Stimulated activated CD4-positive, alpha-beta T cell treated with anti-CD3 and anti-CD28 coated beads, Interleukin-1b, Interleukin-23, amount 100 ng/mL, for 24 hours (primary cell): Measurements from ENCODE around the gene COMMD7.
A peak's percentile ranks its signal among the peaks of the same experiment; 100 is the strongest.

ENCODE experiments used
- DNase-seq, 4 experiments: peaks; one replicate each; pipeline ENCODE4 v3.0.0-alpha.2; 2020; ENCODE audit warnings: low read depth in 4 of 4, low spot score in 1 of 4

The COMMD7 gene

DNA sequence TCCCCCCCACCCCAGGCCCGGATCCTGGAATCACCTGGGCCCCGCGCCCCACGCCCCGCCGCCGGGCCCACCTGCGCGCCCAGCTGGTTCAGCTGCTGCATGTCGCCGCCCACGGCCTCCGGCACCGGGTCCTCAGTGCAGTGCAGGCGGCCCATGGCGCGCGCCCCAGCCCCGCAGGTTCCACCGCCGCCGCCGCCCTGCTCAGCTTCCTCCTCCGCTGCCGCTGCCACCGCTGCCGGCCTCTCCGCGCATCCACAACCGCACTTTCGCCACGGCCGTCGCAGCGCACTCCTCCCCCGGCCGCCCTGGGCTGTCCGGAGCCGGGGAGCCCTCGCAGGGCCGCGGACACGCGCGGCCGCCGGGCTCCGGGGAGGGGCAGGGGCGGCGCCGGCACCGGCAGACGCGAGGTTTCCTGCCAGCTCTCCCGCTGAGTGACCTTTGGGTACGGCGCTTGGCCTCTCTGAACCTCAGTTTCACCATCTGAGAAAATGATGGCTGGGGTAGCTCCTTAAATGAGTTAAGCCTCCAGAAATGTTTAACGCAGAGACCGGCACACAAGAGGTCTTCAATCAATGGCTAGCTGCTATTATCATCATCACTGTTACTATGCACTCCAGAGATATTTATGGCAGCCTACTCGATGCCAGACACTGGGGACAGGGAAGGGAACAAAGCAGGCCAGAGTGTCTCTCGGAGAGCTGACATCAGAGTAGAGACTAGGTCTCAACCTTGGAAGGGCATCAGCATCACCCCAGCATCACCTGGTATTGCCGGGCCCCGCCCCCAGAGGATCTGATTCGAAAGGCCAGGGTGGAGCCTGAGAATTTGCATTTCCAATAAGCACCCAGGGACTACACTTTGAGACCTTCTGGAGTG is at the start of gene COMMD7:
Gene COMMD7, minus strand, starts transcription at position 231 of the 876 bp plus-strand sequence. Its CDS starts 76 bp downstream, at position 155.
- DNase-seq, result peak in 3 of 4 experiments; percentile 26 to 68 (median 41)

DNA sequence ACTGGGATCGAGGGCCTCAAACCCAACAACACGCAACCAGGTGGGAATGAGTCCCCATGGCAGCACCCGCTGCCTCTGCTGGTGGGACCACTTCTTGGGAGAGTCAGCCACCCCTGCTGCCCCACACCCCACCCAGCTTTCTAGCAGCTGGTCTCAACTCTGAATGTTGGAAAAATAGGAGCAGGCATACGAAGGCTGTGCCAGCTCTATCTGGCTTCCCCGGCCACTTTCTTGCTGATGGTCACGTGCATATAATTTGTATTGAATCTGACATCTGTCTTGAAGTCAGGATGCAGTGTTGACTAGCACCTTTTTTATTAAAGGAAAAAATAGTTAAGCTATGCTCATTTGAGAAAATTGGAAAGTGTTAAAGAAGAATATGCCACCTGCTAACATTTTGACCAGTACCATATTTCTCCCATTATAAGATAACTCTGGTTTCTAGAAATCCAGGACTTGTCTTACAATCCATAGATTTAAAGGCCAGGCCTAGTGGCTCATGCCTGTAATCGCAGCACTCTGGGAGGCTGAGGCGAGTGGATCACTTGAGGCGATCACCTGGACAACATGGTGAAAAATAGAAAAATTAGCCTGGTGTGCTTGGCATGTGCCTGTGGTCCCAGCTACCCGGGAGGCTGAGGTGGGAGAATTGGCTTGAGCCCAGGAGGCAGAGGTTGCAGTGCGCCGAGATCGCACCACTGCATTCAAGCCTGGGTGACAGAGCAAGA is 49.6 kb upstream of the COMMD7 start:
- no peak for DNase-seq

DNA sequence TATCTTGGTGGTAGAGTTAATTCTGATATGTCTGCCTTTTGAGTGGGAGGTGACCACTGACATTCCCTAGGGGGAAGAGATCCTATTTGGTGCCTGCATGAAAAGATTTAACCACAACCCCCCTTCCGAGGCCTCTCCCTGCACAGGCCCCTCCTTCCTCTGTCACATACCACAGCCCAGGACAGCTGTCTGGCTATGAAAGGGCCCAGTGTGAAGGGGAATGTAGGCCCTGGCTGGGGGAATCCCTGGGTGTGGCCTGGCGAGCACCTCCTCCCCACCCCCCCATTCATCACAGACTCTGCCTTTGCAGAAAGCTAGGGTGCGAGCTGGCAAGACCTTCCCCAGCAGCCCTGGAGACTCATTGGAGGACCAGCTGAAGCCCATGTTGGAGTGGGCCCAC is 49.0 kb upstream of the COMMD7 start:
- DNase-seq, result peak in 2 of 4 experiments; percentile 13

DNA sequence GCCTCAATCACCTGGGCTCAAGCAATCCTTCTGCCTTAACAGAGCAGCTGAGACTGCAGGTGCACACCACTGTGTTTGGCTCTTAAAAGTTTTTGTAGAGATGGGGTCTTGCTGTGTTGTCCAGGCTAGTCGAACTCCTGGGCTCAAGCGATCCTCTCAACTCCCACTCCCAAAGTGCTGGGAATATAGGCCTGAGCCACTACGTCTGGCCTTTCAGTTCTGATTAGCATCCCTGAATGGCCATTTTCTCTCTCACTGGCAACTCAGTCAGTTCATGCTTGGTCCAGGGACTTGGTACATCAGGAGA is 47.4 kb upstream of the COMMD7 start:
- DNase-seq, result no peak

DNA sequence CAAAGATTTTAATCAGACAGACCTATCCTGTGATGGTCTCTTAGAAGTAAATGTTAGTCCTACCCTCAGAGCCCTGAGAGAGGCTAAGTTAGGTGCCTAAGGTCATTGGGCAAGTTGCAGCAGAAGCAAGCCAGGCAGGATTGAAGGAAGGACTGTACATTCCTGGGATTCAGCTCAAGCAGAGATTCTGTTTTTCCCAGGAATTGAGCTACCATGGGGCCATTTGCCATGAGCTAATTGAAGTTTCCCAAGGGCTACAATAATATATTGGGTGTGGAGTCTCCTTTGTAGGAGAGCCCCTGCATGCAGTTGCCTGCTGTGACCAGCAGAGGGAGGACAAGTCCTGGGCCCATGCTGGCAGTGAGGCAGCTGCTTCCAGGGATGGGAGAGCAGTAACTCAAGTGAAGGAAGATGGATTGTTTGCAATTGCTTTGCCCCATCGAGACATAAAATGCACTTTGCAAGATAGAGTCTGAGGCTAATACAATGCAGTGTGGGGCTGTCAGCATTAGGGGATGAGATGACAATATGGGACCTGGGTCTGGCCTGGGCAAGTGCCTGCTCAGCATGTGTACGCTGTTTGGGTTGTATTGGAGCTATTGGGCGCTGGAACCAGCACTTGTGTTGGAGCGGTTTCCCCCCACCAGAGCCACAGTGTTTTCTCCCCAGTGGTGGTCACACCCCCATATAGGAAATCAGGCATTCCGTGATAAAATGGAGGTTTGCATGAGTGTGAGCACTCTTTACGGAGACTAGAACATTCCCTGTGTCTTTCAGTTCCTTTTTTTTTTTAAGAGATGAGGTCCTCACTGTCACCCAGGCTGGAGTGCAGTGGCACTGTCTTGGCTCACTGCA is 46.9 kb upstream of the COMMD7 start:
- DNase-seq, result peak; percentile 45 to 62 (median 49)

DNA sequence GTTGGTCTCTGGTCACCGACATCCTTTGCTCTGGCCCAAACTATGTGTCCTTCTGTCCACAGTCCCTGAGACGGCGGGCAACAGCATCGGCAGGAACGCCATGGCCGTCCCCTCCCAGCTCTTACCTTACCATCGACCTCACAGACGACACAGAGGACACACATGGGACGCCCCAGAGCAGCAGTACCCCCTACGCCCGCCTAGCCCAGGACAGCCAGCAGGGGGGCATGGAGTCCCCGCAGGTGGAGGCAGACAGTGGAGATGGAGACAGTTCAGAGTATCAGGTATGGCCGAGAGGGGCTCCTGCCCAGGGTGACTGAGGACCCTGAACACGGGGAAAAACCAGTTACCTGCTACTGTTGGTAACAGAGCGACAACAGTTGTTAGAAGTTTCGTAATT is 43.9 kb upstream of the COMMD7 start:
- DNase-seq, result no peak

DNA sequence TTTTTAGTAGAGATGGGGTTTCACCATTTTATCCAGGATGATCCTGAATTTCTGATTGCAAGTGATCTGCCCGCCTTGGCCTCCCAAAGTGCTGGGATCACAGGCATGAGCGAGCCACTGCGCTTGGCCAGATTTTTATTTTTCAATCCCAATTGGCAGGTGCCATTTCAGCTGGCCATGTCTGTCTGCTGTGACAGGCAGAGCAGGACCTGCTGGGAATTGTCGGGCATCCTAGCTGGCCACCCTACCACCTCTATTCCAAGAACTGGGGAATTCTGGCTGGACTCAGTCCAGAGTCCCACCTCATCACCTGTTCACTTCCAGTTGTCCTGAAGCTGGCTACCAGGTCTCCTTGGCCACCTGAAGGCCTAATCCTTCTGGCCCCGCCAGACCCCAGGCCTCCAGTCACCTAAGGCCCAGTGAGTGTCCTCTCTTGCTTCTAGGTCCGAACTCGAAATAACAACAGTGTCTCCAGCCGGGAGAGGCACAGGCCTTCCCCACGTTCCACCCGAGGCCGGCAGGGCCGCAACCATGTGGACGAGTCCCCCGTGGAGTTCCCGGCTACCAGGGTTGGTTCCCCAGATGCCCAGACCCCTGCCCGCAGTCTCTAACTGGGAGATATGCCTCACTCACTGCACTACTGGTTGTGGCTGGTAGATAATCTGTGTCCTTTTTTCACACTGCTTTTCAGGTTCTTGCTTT is 42.9 kb upstream of the COMMD7 start:
- no peak for DNase-seq

DNA sequence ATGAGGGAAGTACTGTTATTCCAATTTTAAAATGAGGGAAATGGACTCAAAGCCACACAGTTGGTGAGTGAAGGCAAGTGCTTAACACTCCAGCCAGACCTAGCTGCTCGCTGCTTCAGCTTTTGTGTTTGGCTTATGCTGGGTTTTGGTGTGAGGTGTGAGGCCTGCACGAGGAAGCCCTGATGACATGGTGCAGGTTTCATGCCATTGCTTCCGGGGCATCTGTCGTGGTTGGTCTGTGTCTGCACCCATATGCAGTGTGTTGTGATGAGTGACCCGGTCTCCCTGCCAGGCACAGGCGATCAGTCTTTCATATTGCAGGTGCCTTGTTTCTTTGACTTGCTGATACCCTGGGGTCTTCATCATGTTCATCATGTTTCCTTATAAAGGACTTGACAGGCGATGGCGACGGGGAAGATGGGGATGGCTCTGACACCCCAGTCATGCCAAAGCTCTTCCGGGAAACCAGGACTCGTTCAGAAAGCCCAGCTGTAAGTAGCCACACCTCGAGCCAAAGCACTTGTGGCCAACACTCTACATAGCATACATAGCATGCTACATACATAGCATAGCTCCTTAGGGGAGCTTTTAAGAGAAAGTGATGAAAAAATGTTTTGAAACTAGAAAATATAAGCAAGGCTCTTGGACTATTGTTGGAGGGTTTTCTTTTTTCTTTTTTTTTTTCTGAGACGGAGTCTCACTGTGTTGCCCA is 41.3 kb upstream of the COMMD7 start:
- no peak for DNase-seq

DNA sequence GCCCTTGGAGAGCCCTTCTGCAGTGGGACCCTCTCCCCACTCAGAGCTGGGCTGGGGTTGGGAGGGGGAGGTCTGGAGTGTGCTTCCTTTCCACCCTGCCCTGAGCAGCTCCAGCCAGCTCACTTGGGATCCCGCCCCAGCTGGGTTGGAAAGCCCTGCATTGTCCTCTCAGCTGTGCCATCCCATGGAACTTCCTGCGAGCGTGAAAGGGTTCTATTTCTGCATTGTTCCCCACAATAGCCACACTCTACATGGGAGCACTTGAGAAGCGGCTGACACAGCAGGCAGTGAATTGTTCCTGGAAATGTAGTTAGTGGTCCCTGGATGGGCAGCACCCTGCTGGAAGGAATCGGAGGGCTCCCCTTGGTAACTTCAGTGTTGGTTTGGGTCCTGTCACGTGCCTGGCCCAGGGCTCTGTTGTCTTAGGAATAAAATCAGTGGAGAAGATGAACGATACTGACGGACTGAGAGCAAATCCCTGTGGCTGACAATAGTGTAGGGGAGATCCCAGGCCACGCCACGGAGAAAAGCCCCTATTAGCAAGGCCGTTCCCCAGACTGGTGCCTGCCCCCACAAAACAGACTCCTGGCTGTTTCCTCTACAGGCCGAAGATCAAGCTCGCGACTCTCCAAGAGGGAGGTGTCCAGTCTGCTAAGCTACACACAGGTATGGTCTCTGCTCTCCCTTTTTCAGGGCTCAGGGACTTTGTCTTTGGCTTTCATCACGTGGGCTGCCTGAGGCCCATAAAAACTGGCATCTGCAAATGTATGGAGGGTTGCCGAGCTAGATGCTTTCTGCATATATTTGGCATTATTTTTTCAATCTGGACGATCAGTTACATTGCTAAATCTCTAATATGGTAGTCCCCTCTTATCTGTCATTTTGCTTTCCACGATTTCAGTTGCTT is 37.7 kb upstream of the COMMD7 start:
- DNase-seq, result no peak

DNA sequence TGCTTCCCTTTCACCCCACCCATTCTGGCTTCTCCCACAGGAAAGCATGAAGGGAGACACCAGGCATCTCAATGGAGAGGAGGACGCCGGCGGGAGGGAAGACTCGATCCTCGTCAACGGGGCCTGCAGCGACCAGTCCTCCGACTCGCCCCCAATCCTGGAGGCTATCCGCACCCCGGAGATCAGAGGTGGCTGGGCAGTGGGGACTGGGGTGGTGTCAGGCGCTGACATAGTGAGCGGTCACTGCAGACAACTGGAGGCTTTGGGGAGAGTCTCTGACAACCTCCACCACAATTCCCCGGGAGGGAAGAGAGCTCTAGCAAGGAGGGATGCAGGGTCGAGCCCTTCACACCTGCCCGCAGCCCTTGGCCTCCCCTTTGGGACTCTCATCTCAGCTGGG is 37.0 kb upstream of the COMMD7 start:
- DNase-seq, result no peak

DNA sequence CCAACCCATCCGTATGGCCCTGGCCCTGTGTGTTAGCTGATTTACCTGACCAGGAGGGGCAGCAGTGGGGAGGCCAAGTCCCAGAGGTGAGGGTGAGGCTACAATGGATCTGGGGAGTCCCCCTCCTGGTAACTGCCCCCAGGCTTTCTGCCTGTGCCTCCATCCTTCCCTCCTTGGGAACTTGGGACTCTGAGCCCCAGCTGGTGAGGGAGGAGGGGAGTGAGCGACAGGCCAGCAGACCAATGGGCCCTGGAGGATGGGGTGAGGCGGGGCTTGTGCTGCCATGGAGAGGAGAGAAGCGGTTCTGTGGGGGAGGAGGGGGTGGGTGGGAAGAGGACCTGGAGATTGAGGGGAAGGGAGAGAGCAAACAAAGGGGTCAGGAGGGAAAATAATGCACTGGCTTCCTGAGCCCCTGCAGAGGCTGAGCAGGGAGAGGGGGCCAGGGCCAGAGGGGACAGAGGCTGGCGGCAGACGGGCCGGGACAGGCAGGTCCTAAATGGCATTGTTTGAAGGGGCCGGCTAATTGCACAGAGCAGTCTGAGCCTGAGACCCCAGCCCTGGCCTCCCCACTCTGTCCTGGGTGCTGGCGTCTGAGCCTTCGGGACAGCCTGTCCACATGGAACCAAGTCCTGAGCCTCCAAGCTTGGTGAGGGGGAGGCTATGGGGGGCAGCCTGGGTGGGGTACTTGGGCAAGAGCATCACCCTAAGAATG is 36.4 kb upstream of the COMMD7 start:
- no peak for DNase-seq

DNA sequence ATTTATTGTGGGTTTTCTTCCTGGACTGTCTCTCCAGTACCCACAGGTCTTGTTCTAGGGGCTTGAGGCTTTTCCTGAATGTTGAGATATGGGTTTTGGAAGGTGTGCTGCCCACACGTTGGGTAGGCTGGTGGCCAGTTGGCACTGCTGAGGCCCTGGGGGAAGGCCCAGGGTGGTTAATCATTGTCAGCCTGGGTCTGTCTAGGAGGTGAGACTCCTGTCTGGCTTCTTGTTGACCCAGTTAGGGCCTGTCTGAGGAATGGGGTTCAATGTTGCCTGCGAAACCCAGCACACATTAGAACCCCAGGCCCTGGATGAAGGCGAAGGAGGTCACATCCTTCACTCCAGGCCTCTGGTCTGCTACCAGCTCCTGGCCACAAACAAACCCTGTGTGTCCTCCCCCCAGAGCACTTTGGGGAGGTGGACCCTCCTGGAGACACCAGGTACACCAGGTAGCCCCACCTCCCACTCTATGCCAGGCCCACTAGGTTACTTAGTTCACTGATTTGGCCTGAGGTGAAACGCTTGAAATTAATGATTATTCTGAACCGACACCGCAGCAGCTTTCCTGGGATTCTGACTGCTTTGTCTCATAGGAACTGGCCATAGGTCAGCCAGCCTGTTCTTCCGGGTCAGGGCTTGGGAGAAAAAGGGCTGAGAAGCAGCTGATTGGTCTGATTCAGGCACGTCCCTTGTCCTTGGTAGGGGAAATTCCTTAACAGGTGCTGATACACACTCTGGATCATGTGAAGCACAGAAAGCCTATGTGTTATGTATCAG is 34.1 kb upstream of the COMMD7 start:
- DNase-seq, result no peak

DNA sequence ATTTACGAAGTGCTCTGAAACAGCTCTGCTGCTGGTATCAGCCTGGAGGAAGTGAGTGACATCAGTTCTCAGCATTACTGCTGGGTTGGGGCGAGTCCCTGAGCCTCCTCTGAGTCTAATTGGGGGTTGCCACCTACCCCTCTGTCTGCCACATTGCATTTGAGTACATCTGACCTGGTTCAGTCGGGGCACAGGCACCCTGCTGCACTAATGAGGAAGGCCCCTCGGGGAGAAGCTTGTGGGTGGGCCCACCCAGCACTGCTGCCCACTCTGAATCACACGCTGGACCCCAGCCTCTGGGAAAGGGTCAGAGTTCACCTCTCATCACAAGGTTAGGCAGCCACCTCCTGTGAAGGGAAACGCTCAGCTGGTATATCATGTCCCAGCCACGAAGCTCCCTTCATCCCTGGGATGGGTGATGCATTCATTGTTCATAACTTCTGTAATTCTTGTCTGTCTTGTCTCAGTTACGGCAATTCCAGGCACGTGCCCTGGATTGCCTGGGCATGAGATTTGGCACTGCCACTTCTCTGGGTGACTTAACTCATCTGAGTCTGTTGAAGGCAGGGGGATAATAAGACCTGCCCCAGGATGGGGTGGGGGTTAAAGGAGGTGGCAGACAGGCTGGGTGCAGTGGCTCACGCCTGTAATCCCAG is 32.2 kb upstream of the COMMD7 start:
- DNase-seq, result no peak

DNA sequence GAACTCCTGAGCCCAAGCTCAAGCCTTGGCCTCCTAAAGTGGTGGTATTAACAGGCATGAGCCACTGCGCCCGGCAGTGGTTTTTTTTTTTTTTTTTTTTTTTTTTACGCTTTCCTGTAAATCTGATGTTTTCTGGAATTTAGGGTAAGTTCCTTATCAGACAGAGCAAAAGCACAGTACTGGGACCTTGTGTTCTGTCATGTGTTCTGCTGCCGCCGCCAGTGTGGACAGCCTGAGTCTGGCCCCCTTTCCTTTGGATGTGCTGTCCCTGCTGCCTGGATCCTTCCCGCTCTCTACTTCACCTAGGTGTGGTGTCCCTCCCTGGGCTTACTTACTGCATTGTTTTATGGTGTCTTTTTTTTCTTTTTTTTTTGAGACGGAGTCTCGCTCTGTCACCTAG is 30.6 kb upstream of the COMMD7 start:
- no peak for DNase-seq

DNA sequence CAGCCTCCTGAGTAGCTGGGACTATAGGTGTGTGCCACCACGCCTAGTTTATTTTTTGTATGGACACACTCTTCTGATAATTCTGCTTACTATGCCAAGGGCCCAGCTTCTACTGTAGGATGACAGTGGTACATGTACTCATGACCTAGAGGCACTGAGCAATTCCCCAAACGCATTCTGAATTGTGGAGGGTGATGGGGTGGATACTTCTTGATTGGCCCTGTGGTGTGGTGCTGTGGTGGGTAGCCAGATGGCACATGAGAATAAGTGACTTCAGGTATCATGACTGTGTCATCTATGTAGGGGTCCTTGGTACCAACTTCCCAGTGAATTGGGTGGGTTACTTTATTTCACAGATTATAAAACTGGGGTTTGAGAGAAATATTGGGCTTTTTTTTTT is 30.0 kb upstream of the COMMD7 start:
- DNase-seq, result no peak

DNA sequence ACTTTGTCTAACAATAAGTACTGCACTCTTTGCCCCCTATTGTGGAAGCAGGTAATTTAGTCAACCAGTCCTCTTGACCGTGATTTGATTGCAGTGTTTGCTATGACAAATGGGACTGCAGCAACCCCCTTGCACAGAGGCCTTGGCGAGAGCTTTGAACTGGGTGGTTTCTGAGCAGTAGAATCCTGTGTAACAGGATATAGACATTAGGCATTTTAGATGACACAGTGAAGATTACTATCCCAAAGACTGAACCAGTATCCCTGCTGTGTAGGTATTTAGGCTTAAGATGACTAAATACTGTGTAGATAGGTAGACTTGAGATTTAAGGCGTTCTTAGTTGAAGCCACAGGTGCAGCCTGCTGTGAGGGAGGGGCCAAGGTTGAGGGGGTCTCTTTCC is 28.8 kb upstream of the COMMD7 start:
- DNase-seq, result no peak

DNA sequence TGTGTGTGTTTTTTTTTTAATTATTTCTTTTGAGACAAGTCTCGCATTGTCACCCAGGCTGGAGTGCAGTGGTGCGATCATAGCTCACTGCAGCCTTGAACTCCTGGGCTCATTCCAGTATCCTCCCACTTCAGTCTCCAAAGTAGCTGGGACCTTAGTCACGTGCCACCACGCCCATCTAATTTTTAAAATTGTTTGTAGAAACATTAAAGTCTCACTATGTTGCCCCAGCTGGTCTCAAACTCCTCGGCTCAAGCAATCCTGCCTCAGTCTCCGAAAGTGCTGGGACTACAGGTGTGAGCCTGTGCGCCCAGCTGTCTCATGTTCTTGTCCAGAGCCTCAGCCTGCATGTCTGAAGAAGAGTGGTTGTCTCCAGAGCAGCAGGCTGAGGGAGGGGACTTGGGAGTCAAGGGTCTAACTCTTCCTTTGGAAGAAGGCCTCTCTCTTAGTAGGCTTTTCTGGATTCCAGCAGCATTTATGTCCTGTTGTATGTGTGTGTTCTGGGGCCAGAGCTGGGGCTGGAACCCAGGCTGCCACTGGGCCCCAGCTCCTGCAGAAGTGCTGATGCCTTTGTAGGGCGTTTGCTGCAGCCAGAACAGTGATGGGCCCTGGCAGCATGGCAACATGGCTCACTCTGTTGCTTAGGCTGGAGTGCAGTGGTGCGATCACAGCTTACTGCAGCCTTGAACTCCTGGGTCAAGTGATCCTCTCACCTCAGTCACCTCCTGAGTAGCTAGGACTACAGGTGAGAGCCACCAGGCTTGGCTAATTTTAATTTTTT is 24.3 kb upstream of the COMMD7 start:
- no peak for DNase-seq
